SK-N-DZ (cell line): ENCODE data around the gene IRAK1BP1. TPM values are rescaled to one million over a fixed set of nuclear protein-coding genes. Genes with fewer than 3 reads are reported as not detected.
"Not testable (repeated sequence)": the region's sequence is repeated elsewhere in the genome, so short reads cannot be mapped to it uniquely, and the experiment has no call there.

Experiments
- DNase-seq: peaks from one replicate; pipeline ENCODE4 v3.0.0-alpha.2; 2015; ENCODE audit warnings: low spot score
- polyA plus RNA-seq, 2 experiments: library from polyadenylated mRNA; depleted of rRNA; stranded (reverse); fragments of >200 nt; gene quantifications; 2 replicates each; pipeline ENCODE4 v1.2.3, GENCODE V29; 2014

IRAK1BP1 gene
- 8.6 and 9.1 TPM in 2 replicates for polyA plus RNA-seq (2014; cell fraction: cytosol; rRNA removed)
- polyA plus RNA-seq (2014; cell fraction: nucleus; rRNA removed) = 10.9 and 11.7 TPM in 2 replicates

GRCh38 chr6:78867370-78868040 is at the start of gene IRAK1BP1:
TSS of gene IRAK1BP1 (plus strand) at chr6:78867551. CDS start at chr6:78867577, 26 bp downstream.
- DNase-seq = peak; percentile 90

GRCh38 chr6:78824045-78824444 is 43.3 kb upstream of the IRAK1BP1 start:
- no peak for DNase-seq

- DNase-seq = no peak
These were observed 37.9 kb upstream of the IRAK1BP1 start for GRCh38 chr6:78829407-78829806.

- no peak for DNase-seq
These were observed 36.5 kb upstream of the IRAK1BP1 start for GRCh38 chr6:78830805-78831204.

GRCh38 chr6:78831492-78831891 is 35.9 kb upstream of the IRAK1BP1 start:
- DNase-seq = no peak

GRCh38 chr6:78832091-78832808 is 35.1 kb upstream of the IRAK1BP1 start:
- DNase-seq = no peak

GRCh38 chr6:78835817-78836216 is 31.5 kb upstream of the IRAK1BP1 start:
- DNase-seq = peak; percentile 40

GRCh38 chr6:78836598-78836997 is 30.8 kb upstream of the IRAK1BP1 start:
- DNase-seq = no peak

- DNase-seq = no peak
These were observed 26.2 kb upstream of the IRAK1BP1 start for GRCh38 chr6:78841111-78841510.

GRCh38 chr6:78842953-78843352 is 24.4 kb upstream of the IRAK1BP1 start:
- DNase-seq = no peak

GRCh38 chr6:78844899-78845298 is 22.5 kb upstream of the IRAK1BP1 start:
- DNase-seq = no peak

GRCh38 chr6:78845567-78845966 is 21.8 kb upstream of the IRAK1BP1 start:
- DNase-seq = no peak

GRCh38 chr6:78850621-78851020 is 16.7 kb upstream of the IRAK1BP1 start:
- no peak for DNase-seq

- no peak for DNase-seq
These were observed 16.2 kb upstream of the IRAK1BP1 start for GRCh38 chr6:78851156-78851555.

GRCh38 chr6:78854546-78854945 is 12.8 kb upstream of the IRAK1BP1 start:
- no peak for DNase-seq

GRCh38 chr6:78858339-78858938 is 8.9 kb upstream of the IRAK1BP1 start:
- not testable (repeated sequence) for DNase-seq

GRCh38 chr6:78861509-78861908 is 5.8 kb upstream of the IRAK1BP1 start:
- no peak for DNase-seq

- DNase-seq = no peak
These were observed 3.8 kb upstream of the IRAK1BP1 start for GRCh38 chr6:78863576-78863975.

- DNase-seq = no peak
These were observed 2.4 kb upstream of the IRAK1BP1 start for GRCh38 chr6:78864957-78865356.

- no peak for DNase-seq
These were observed 356 bp upstream of the IRAK1BP1 start for GRCh38 chr6:78867020-78867369.

GRCh38 chr6:78868116-78868515 is 765 bp downstream of the IRAK1BP1 start:
- DNase-seq = peak; percentile 12

- DNase-seq = no peak
These were observed 8.2 kb downstream of the IRAK1BP1 start for GRCh38 chr6:78875505-78875904.

GRCh38 chr6:78883651-78884050 is 16.3 kb downstream of the IRAK1BP1 start:
- no peak for DNase-seq
